ENCODE data around the gene DCC.

Gene DCC

GRCh38 chr18:53521068-53521467, 1181.1 kb downstream of the DCC start:
- H3K27me3 ChIP-seq (ENCODE audit: insufficient read depth, low read length, poor library complexity, severe bottlenecking): no peaks in the 10 kb centered on the region
- H3K4me2 ChIP-seq (ENCODE audit: low read depth, low read length, poor library complexity, severe bottlenecking): no peak overlapping the region
- no peak for TF ChIP-seq CTCF (conservative IDR thresholded peaks at IDR 0.05; ENCODE audit: low read length)
- TF ChIP-seq EZH2phosphoT487 (IDR thresholded peaks at IDR 0.05; ENCODE audit: borderline replicate concordance): no peak
- no peaks in the 10 kb centered on the region for H3K9me2 ChIP-seq (replicated peaks; ENCODE audit: low read depth, low read length)
- no peaks in the 10 kb centered on the region for H3K36me3 ChIP-seq (ENCODE audit: insufficient read depth, low read length)
- H3K9ac ChIP-seq (ENCODE audit: low read depth, low read length, poor library complexity, severe bottlenecking): no peak overlapping the region
- no peak overlapping the region for H2AFZ ChIP-seq (ENCODE audit: low read length)
- no peaks in the 10 kb centered on the region for H3K79me2 ChIP-seq (ENCODE audit: insufficient read depth, low read length)
- no peaks in the 10 kb centered on the region for H3F3A ChIP-seq (ENCODE audit: low read depth)
- H3K9me3 ChIP-seq (ENCODE audit: insufficient read depth, low read depth, low read length): no peaks in the 10 kb centered on the region
- no peaks in the 10 kb centered on the region for H3K4me1 ChIP-seq (ENCODE audit: insufficient read depth, low read length, poor library complexity, severe bottlenecking)
- no peak overlapping the region for H3K4me3 ChIP-seq (ENCODE audit: low read length, poor library complexity, severe bottlenecking)
- H4K20me1 ChIP-seq (ENCODE audit: insufficient read depth, low read length, poor library complexity, severe bottlenecking): no peaks in the 10 kb centered on the region

- H3K4me2 ChIP-seq (ENCODE audit: low read depth, low read length, poor library complexity, severe bottlenecking): no peak overlapping the region
- H3K79me2 ChIP-seq (ENCODE audit: insufficient read depth, low read length): no peaks in the 10 kb centered on the region
- H4K20me1 ChIP-seq (ENCODE audit: insufficient read depth, low read length, poor library complexity, severe bottlenecking): no peaks in the 10 kb centered on the region
- no peak overlapping the region for H3K4me3 ChIP-seq (ENCODE audit: low read length, poor library complexity, severe bottlenecking)
- no peak overlapping the region for H3K9ac ChIP-seq (ENCODE audit: low read depth, low read length, poor library complexity, severe bottlenecking)
- no peaks in the 10 kb centered on the region for H3K27me3 ChIP-seq (ENCODE audit: insufficient read depth, low read length, poor library complexity, severe bottlenecking)
- no peaks in the 10 kb centered on the region for H3K4me1 ChIP-seq (ENCODE audit: insufficient read depth, low read length, poor library complexity, severe bottlenecking)
- H3K9me3 ChIP-seq (ENCODE audit: insufficient read depth, low read depth, low read length): no peaks in the 10 kb centered on the region
- H2AFZ ChIP-seq (ENCODE audit: low read length): no peak overlapping the region
- no peaks in the 10 kb centered on the region for H3K36me3 ChIP-seq (ENCODE audit: insufficient read depth, low read length)
- H3K9me2 ChIP-seq (replicated peaks; ENCODE audit: low read depth, low read length): no peaks in the 10 kb centered on the region
- no peaks in the 10 kb centered on the region for H3F3A ChIP-seq (ENCODE audit: low read depth)
- TF ChIP-seq EZH2phosphoT487 (IDR thresholded peaks at IDR 0.05; ENCODE audit: borderline replicate concordance): no peak
- no peak for TF ChIP-seq CTCF (conservative IDR thresholded peaks at IDR 0.05; ENCODE audit: low read length)
Measured at GRCh38 chr18:53526101-53526870, 1186.3 kb downstream of the DCC start.

GRCh38 chr18:53527365-53527764, 1187.4 kb downstream of the DCC start:
- Histone ChIP-seq H3K9me3 (ENCODE audit: insufficient read depth, low read depth, low read length) (no peaks in the 10 kb centered on the region), H3K4me2 (ENCODE audit: low read depth, low read length, poor library complexity, severe bottlenecking) (no peak overlapping the region), H4K20me1 (ENCODE audit: insufficient read depth, low read length, poor library complexity, severe bottlenecking) (no peaks in the 10 kb centered on the region), H3K9ac (ENCODE audit: low read depth, low read length, poor library complexity, severe bottlenecking) (no peak overlapping the region), H3K4me3 (ENCODE audit: low read length, poor library complexity, severe bottlenecking) (no peak overlapping the region), H3K36me3 (ENCODE audit: insufficient read depth, low read length) (no peaks in the 10 kb centered on the region), H3F3A (ENCODE audit: low read depth) (no peaks in the 10 kb centered on the region), H3K27me3 (ENCODE audit: insufficient read depth, low read length, poor library complexity, severe bottlenecking) (no peaks in the 10 kb centered on the region), H3K9me2 (replicated peaks; ENCODE audit: low read depth, low read length) (no peaks in the 10 kb centered on the region), H3K79me2 (ENCODE audit: insufficient read depth, low read length) (no peaks in the 10 kb centered on the region), H3K4me1 (ENCODE audit: insufficient read depth, low read length, poor library complexity, severe bottlenecking) (no peaks in the 10 kb centered on the region), H2AFZ (ENCODE audit: low read length) (no peak overlapping the region)
- TF ChIP-seq EZH2phosphoT487 (IDR thresholded peaks at IDR 0.05; ENCODE audit: borderline replicate concordance) (no peak), CTCF (conservative IDR thresholded peaks at IDR 0.05; ENCODE audit: low read length) (no peak)

All from Loucy (cell line).